PC-9 (cell line): Measurements from ENCODE around the gene PNLIPRP2. TPM values are rescaled to one million over a fixed set of nuclear protein-coding genes. Genes with fewer than 3 reads are reported as not detected.

ENCODE experiments used
- BruUV-seq: library from RNA; stranded (reverse); fragments of 400-500 nt; replicated peaks from 2 replicates; lab custom pipeline; 2021; lab: Mats Ljungman, UMichigan
- CTCF ChIA-PET: fragments of 300-600 bp; sonication (Branson Sonifier 250); formaldehyde crosslinking; loops from one replicate; lab custom pipeline; 2022; ENCODE audit warnings: antibody characterized with exemption; lab: Charles Lee
- POLR2A ChIA-PET: fragments of 300-600 bp; sonication (Branson Sonifier 250); formaldehyde crosslinking; loops from one replicate; lab custom pipeline; 2022; ENCODE audit warnings: antibody characterized with exemption; ENCODE audit not compliant: unreplicated experiment; lab: Charles Lee
- DNase-seq, 2 experiments: peaks; one replicate each; pipeline versions ENCODE4 v3.0.0 to v3.0.0-alpha.2; 2015 to 2022; ENCODE audit warnings: mixed read lengths in 1 of 2
- H2AFZ ChIP-seq: fragments of 200-600 bp; sonication (generic); 2 replicates; pipeline ENCODE4 v1.8.1; 2017; ENCODE audit warnings: antibody characterized with exemption
- H3F3A ChIP-seq: fragments of 200-600 bp; sonication (generic); 2 replicates; pipeline ENCODE4 v1.8.1; 2017; ENCODE audit warnings: antibody characterized with exemption, mild to moderate bottlenecking, low read depth; ENCODE audit not compliant: insufficient read depth
- H3K27ac ChIP-seq: fragments of 200-600 bp; sonication (generic); 2 replicates; pipeline ENCODE4 v1.6.1; 2016; ENCODE audit warnings: mixed run types
- H3K27me3 ChIP-seq: fragments of 200-600 bp; sonication (generic); 2 replicates; pipeline ENCODE4 v1.6.1; 2016; ENCODE audit warnings: low read depth, mixed run types; ENCODE audit not compliant: insufficient read depth
- H3K36me3 ChIP-seq: fragments of 200-600 bp; sonication (generic); 2 replicates; pipeline ENCODE4 v1.6.1; 2016; ENCODE audit warnings: low read depth, mixed run types
- H3K4me1 ChIP-seq: fragments of 200-600 bp; sonication (generic); replicated peaks from 2 replicates; pipeline ENCODE4 v1.6.1; 2016; ENCODE audit warnings: mixed run types; ENCODE audit not compliant: insufficient read depth
- H3K4me2 ChIP-seq: fragments of 200-600 bp; sonication (generic); 2 replicates; pipeline ENCODE4 v1.6.1; 2017; ENCODE audit warnings: mixed run types
- H3K4me3 ChIP-seq: fragments of 200-600 bp; sonication (generic); 2 replicates; pipeline ENCODE4 v1.6.1; 2016; ENCODE audit warnings: mixed run types
- H3K79me2 ChIP-seq: fragments of 200-600 bp; sonication (generic); 2 replicates; pipeline ENCODE4 v1.6.1; 2017; ENCODE audit warnings: low read depth, mixed run types
- H3K9me2 ChIP-seq: fragments of 200-600 bp; sonication (generic); 2 replicates; pipeline ENCODE4 v1.8.1; 2017; ENCODE audit warnings: mild to moderate bottlenecking; ENCODE audit not compliant: insufficient read depth
- H3K9me3 ChIP-seq: fragments of 200-600 bp; sonication (generic); 2 replicates; pipeline ENCODE4 v1.8.1; 2016; ENCODE audit warnings: low read depth; ENCODE audit not compliant: insufficient read depth
- H4K20me1 ChIP-seq: fragments of 200-600 bp; sonication (generic); 2 replicates; pipeline ENCODE4 v1.8.1; 2017; ENCODE audit not compliant: insufficient read depth
- EZH2 ChIP-seq: fragments of 200-600 bp; sonication (generic); IDR thresholded peaks from 2 replicates; pipeline ENCODE4 v1.8.0; 2017; ENCODE audit warnings: antibody characterized with exemption, low read depth
- intact Hi-C: fragments of 100-400 bp; cut with micrococcal nuclease; formaldehyde crosslinking; loops from one replicate; pipeline ENCODE4 v1.10.0; 2022; ENCODE audit not compliant: unreplicated experiment
- total RNA-seq: library from RNA; stranded (reverse); gene quantifications from 2 replicates; pipeline ENCODE4 v1.2.3, GENCODE V29; 2021
- TF ChIP-seq, protein P1 (sequence below): fragments of 200-600 bp; sonication (generic); conservative IDR thresholded peaks from 2 replicates; pipeline ENCODE4 v1.6.1; 2017; ENCODE audit warnings: mixed run types, antibody characterized with exemption, mild to moderate bottlenecking, moderate library complexity

PNLIPRP2 gene
- total RNA-seq, 1 experiment from 2014 or later: not detected

DNA sequence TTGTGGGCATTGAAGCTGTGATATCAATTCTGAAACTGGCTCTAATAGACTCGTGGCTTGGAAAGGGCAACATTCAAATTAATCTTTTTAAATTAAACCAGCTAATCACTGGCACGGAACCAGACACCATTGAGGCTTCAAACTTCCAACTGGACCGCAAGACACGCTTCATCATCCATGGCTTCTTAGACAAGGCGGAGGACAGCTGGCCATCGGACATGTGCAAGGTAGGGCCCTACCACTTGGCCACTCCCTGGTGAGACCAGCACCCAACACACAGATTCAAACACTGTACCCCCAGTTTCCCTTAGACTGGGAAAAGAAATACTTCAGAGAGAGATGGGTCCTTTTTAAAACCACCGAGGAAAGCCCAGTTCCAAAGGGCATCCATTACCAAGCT is 5.1 kb downstream of the PNLIPRP2 start:
- Histone ChIP-seq H2AFZ (no peak overlapping the region), H3K27me3 (peaks cover 66% of the 10 kb centered on the region), H3K9me2 (no peaks in the 10 kb centered on the region), H3K27ac (no peak overlapping the region), H3K4me1 (no peaks in the 10 kb centered on the region), H3K36me3 (no peaks in the 10 kb centered on the region), H3K4me3 (no peak overlapping the region), H3K9me3 (no peaks in the 10 kb centered on the region), H4K20me1 (no peaks in the 10 kb centered on the region), H3K4me2 (no peak overlapping the region), H3K79me2 (no peaks in the 10 kb centered on the region), H3F3A (no peaks in the 10 kb centered on the region)
- intact Hi-C loops: no loop called here
- POLR2A ChIA-PET: no interaction called here
- CTCF ChIA-PET: no interaction called here
- BruUV-seq: no TSS peak
- no peak for DNase-seq
- no peak for TF ChIP-seq EZH2
- TF ChIP-seq, protein P1, sequence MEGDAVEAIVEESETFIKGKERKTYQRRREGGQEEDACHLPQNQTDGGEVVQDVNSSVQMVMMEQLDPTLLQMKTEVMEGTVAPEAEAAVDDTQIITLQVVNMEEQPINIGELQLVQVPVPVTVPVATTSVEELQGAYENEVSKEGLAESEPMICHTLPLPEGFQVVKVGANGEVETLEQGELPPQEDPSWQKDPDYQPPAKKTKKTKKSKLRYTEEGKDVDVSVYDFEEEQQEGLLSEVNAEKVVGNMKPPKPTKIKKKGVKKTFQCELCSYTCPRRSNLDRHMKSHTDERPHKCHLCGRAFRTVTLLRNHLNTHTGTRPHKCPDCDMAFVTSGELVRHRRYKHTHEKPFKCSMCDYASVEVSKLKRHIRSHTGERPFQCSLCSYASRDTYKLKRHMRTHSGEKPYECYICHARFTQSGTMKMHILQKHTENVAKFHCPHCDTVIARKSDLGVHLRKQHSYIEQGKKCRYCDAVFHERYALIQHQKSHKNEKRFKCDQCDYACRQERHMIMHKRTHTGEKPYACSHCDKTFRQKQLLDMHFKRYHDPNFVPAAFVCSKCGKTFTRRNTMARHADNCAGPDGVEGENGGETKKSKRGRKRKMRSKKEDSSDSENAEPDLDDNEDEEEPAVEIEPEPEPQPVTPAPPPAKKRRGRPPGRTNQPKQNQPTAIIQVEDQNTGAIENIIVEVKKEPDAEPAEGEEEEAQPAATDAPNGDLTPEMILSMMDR: no peak

DNA sequence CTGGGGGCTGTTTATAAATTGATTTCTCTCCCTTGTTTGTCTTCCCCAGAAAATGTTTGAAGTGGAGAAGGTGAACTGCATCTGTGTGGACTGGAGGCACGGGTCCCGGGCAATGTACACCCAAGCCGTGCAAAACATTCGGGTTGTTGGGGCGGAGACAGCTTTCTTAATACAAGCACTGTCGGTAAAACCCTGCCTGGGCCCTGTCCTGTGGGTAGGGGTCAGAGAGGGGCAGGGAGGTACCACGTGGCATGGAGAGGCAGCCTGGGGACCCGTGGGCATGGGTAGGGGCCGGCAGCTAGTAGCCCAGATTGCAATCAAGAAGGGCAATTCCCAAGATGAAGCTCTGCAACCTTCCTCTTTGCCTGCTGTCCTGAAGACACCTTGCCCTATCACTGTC is 6.1 kb downstream of the PNLIPRP2 start:
- BruUV-seq: no TSS peak
- Histone ChIP-seq H3K4me2 (no peak overlapping the region), H2AFZ (no peak overlapping the region), H3K9me3 (no peaks in the 10 kb centered on the region), H3K27ac (no peak overlapping the region), H3K4me1 (no peaks in the 10 kb centered on the region), H3K27me3 (peaks cover 63% of the 10 kb centered on the region), H3K9me2 (no peaks in the 10 kb centered on the region), H4K20me1 (no peaks in the 10 kb centered on the region), H3K4me3 (no peak overlapping the region), H3F3A (no peaks in the 10 kb centered on the region), H3K36me3 (no peaks in the 10 kb centered on the region), H3K79me2 (no peaks in the 10 kb centered on the region)
- no peak for DNase-seq
- no peak for TF ChIP-seq EZH2
- TF ChIP-seq, protein P1: no peak
- intact Hi-C loops: no loop called here
- ChIA-PET POLR2A (interaction anchor here (0.7 kb wide), 1 partner anchor 492 kb away, joined by 4 read pairs; no protein-coding TSS in a partner anchor), CTCF (no interaction called here)

DNA sequence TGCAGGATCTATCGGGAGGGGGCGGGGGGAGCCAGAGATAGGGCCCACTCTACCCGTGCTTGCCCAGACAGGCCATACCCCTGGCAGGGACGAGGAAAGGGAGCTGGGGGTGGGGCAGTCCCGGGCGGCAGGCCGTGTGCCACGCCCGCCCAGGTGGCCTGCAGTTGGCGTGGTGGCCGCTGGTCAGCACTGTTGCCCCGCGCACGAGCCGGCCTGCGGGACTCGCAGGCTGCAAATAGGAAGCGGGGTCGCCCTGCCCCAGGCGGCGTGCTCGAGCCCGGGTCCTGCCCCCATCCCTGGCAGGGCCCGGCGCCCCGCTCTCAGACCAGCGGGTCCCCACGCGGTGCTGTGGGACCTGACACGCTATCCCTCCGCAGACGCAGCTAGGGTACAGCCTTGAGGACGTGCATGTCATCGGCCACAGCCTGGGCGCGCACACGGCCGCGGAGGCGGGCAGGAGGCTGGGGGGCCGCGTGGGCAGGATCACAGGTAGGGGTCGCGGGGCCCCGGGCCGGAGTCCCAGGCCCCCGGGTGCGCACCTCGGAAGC is 6.7 kb downstream of the PNLIPRP2 start:
- H3K4me3 ChIP-seq: no peak overlapping the region
- H3K27me3 ChIP-seq: peaks cover 56% of the 10 kb centered on the region
- no peak overlapping the region for H2AFZ ChIP-seq
- CTCF ChIA-PET: no interaction called here
- no peaks in the 10 kb centered on the region for H3K9me2 ChIP-seq
- no TSS peak for BruUV-seq
- POLR2A ChIA-PET: interaction anchor here (0.7 kb wide), 1 partner anchor 492 kb away, joined by 4 read pairs; no protein-coding TSS in a partner anchor
- intact Hi-C loops: no loop called here
- no peaks in the 10 kb centered on the region for H3F3A ChIP-seq
- no peak overlapping the region for H3K4me2 ChIP-seq
- H3K79me2 ChIP-seq: no peaks in the 10 kb centered on the region
- H3K36me3 ChIP-seq: no peaks in the 10 kb centered on the region
- no peak overlapping the region for H3K27ac ChIP-seq
- no peaks in the 10 kb centered on the region for H4K20me1 ChIP-seq
- TF ChIP-seq, protein P1: no peak
- TF ChIP-seq EZH2: no peak
- DNase-seq: no peak
- no peaks in the 10 kb centered on the region for H3K9me3 ChIP-seq
- no peaks in the 10 kb centered on the region for H3K4me1 ChIP-seq
